OCI-LY1 (cell line): Measurements from ENCODE around the gene TNRC6A.

Experiments
- H2AFZ ChIP-seq: fragments of 200-600 bp; sonication (generic), shearing (Covaris generic); 2 replicates; pipeline ENCODE4 v1.6.0; 2014; ENCODE audit warnings: antibody characterized with exemption, mild to moderate bottlenecking, low read length
- H3F3A ChIP-seq: fragments of 200-600 bp; sonication (generic), shearing (Covaris generic); 2 replicates; pipeline ENCODE4 v1.6.0; 2014; ENCODE audit warnings: mild to moderate bottlenecking, antibody characterized with exemption, low read length, moderate library complexity; ENCODE audit not compliant: insufficient read depth
- H3K27ac ChIP-seq: fragments of 200-600 bp; sonication (generic); 2 replicates; pipeline ENCODE4 v1.5.1; 2014; ENCODE audit warnings: low read length, mixed run types, mild to moderate bottlenecking, low read depth; ENCODE audit not compliant: poor library complexity, severe bottlenecking
- H3K27me3 ChIP-seq: fragments of 200-600 bp; sonication (generic); 2 replicates; pipeline ENCODE4 v1.6.0; 2014; ENCODE audit warnings: antibody characterized with exemption, mild to moderate bottlenecking, low read length, moderate library complexity; ENCODE audit not compliant: insufficient read depth
- H3K36me3 ChIP-seq: fragments of 200-600 bp; sonication (generic); 2 replicates; pipeline ENCODE4 v1.6.1; 2014; ENCODE audit warnings: mild to moderate bottlenecking, antibody characterized with exemption, low read length, moderate library complexity, mixed read lengths; ENCODE audit not compliant: insufficient read depth
- H3K4me1 ChIP-seq: fragments of 200-600 bp; sonication (generic); 2 replicates; pipeline ENCODE4 v1.5.1; 2014; ENCODE audit warnings: mild to moderate bottlenecking, low read length, moderate library complexity; ENCODE audit not compliant: insufficient read depth, severe bottlenecking
- H3K4me2 ChIP-seq: fragments of 200-600 bp; sonication (generic), shearing (Covaris generic); 2 replicates; pipeline ENCODE4 v1.6.1; 2014; ENCODE audit warnings: low read length
- H3K4me3 ChIP-seq: fragments of 200-600 bp; sonication (generic); 2 replicates; pipeline ENCODE4 v1.5.1; 2014; ENCODE audit warnings: low read length, low read depth, mild to moderate bottlenecking, mixed read lengths; ENCODE audit not compliant: poor library complexity, severe bottlenecking
- H3K79me2 ChIP-seq: fragments of 200-600 bp; shearing (Covaris generic); 2 replicates; pipeline ENCODE4 v1.6.1; 2016; ENCODE audit warnings: mixed run types, low read length, mixed read lengths; ENCODE audit not compliant: insufficient read depth
- H3K9ac ChIP-seq: fragments of 200-600 bp; sonication (generic), shearing (Covaris generic); 2 replicates; pipeline ENCODE4 v1.6.1; 2014; ENCODE audit warnings: mild to moderate bottlenecking, low read length, mixed read lengths
- H3K9me2 ChIP-seq: fragments of 200-600 bp; sonication (generic), shearing (Covaris generic); 2 replicates; pipeline ENCODE4 v1.6.1; 2014; ENCODE audit warnings: low read depth, mild to moderate bottlenecking, low read length, mixed read lengths
- H3K9me3 ChIP-seq: fragments of 200-600 bp; shearing (Covaris generic); 2 replicates; pipeline ENCODE4 v1.6.1; 2014; ENCODE audit warnings: low read length, mixed read lengths
- H4K20me1 ChIP-seq: fragments of 200-600 bp; sonication (generic), shearing (Covaris generic); 2 replicates; pipeline ENCODE4 v1.6.0; 2016; ENCODE audit warnings: mild to moderate bottlenecking, low read length; ENCODE audit not compliant: insufficient read depth
- CTCF ChIP-seq: fragments of 200-600 bp; sonication (generic), shearing (Covaris generic); IDR thresholded peaks from 2 replicates; pipeline ENCODE4 v1.5.1; 2017; ENCODE audit warnings: mild to moderate bottlenecking, antibody characterized with exemption, low read length, moderate library complexity, mixed read lengths
- EZH2 ChIP-seq: fragments of 200-600 bp; sonication (generic), shearing (Covaris generic); IDR thresholded peaks from 2 replicates; pipeline ENCODE4 v1.8.0; 2017; ENCODE audit warnings: borderline replicate concordance, mixed run types, mild to moderate bottlenecking, antibody characterized with exemption, low read length, moderate library complexity, mixed read lengths

TNRC6A gene

GRCh38 chr16:24846548-24847357 lies 117.3 kb downstream of the TNRC6A start:
- Histone ChIP-seq H3K36me3 (no peaks in the 10 kb centered on the region), H3K27me3 (no peaks in the 10 kb centered on the region), H3K4me2 (no peak overlapping the region), H3F3A (no peaks in the 10 kb centered on the region), H3K9me2 (no peaks in the 10 kb centered on the region), H3K27ac (no peak overlapping the region), H3K4me3 (no peak overlapping the region), H4K20me1 (no peaks in the 10 kb centered on the region), H2AFZ (no peak overlapping the region), H3K4me1 (no peaks in the 10 kb centered on the region), H3K9ac (no peak overlapping the region), H3K9me3 (no peaks in the 10 kb centered on the region), H3K79me2 (no peaks in the 10 kb centered on the region)
- TF ChIP-seq CTCF, result no peak
- no peak for TF ChIP-seq EZH2

GRCh38 chr16:24847358-24847664 lies 117.9 kb downstream of the TNRC6A start:
- Histone ChIP-seq H3K9me2 (no peaks in the 10 kb centered on the region), H3K27me3 (no peaks in the 10 kb centered on the region), H3K9ac (no peak overlapping the region), H3K4me3 (no peak overlapping the region), H4K20me1 (no peaks in the 10 kb centered on the region), H3K79me2 (no peaks in the 10 kb centered on the region), H3K9me3 (no peaks in the 10 kb centered on the region), H2AFZ (no peak overlapping the region), H3K4me2 (no peak overlapping the region), H3K4me1 (no peaks in the 10 kb centered on the region), H3F3A (no peaks in the 10 kb centered on the region), H3K36me3 (no peaks in the 10 kb centered on the region), H3K27ac (no peak overlapping the region)
- no peak for TF ChIP-seq EZH2

GRCh38 chr16:24848065-24848464 lies 118.6 kb downstream of the TNRC6A start:
- H3K4me3 ChIP-seq, result no peak overlapping the region
- no peak overlapping the region for H3K9ac ChIP-seq
- H3K9me2 ChIP-seq, result no peaks in the 10 kb centered on the region
- H3K79me2 ChIP-seq, result no peaks in the 10 kb centered on the region
- H3K27ac ChIP-seq, result no peak overlapping the region
- H3K4me1 ChIP-seq, result no peaks in the 10 kb centered on the region
- H3F3A ChIP-seq, result no peaks in the 10 kb centered on the region
- H2AFZ ChIP-seq, result no peak overlapping the region
- no peaks in the 10 kb centered on the region for H3K27me3 ChIP-seq
- TF ChIP-seq EZH2 (no peak), CTCF (no peak)
- H4K20me1 ChIP-seq, result no peaks in the 10 kb centered on the region
- no peak overlapping the region for H3K4me2 ChIP-seq
- H3K9me3 ChIP-seq, result no peaks in the 10 kb centered on the region
- H3K36me3 ChIP-seq, result no peaks in the 10 kb centered on the region

GRCh38 chr16:24849641-24850040 lies 120.2 kb downstream of the TNRC6A start:
- Histone ChIP-seq H3K4me1 (no peaks in the 10 kb centered on the region), H3K27ac (no peak overlapping the region), H2AFZ (no peak overlapping the region), H3K9ac (no peak overlapping the region), H4K20me1 (no peaks in the 10 kb centered on the region), H3K4me3 (no peak overlapping the region), H3K36me3 (no peaks in the 10 kb centered on the region), H3K9me2 (no peaks in the 10 kb centered on the region), H3K4me2 (no peak overlapping the region), H3F3A (no peaks in the 10 kb centered on the region), H3K9me3 (no peaks in the 10 kb centered on the region), H3K79me2 (no peaks in the 10 kb centered on the region), H3K27me3 (no peaks in the 10 kb centered on the region)
- TF ChIP-seq CTCF, result no peak
- no peak for TF ChIP-seq EZH2
